Stimulated activated CD4-positive, alpha-beta T cell treated with anti-CD3 and anti-CD28 coated beads, Interleukin-12 subunit alpha, Interleukin-12 subunit beta, amount 100 ng/mL, for 24 hours (primary cell): ENCODE results near the gene SARM1.
"Not testable (repeated sequence)": the region's sequence is repeated elsewhere in the genome, so short reads cannot be mapped to it uniquely, and the experiment has no call there.

ENCODE experiments used
- DNase-seq, 2 experiments: peaks; one replicate each; pipeline ENCODE4 v3.0.0-alpha.2; 2020; ENCODE audit warnings: low read depth in 2 of 2

SARM1 gene

GRCh38 chr17:28371245-28372202 lies at the start of gene SARM1:
Gene SARM1, plus strand, starts transcription at chr17:28371694. Its CDS starts 339 bp downstream, at chr17:28372033.
- peak; percentile 70 to 87 for DNase-seq

- no peak for DNase-seq
These were observed 47.2 kb upstream of the SARM1 start for GRCh38 chr17:28324267-28324745.

- DNase-seq = no peak
These were observed 46.7 kb upstream of the SARM1 start for GRCh38 chr17:28324781-28325180.

- no peak for DNase-seq
These were observed 46.3 kb upstream of the SARM1 start for GRCh38 chr17:28325211-28325610.

GRCh38 chr17:28326114-28326513 lies 45.4 kb upstream of the SARM1 start:
- DNase-seq = no peak

- DNase-seq = no peak
These were observed 44.4 kb upstream of the SARM1 start for GRCh38 chr17:28327031-28327607.

GRCh38 chr17:28327709-28328108 lies 43.8 kb upstream of the SARM1 start:
- DNase-seq = no peak

GRCh38 chr17:28328325-28328724 lies 43.2 kb upstream of the SARM1 start:
- no peak for DNase-seq

- no peak for DNase-seq
These were observed 40.8 kb upstream of the SARM1 start for GRCh38 chr17:28330671-28331070.

GRCh38 chr17:28331891-28332420 lies 39.5 kb upstream of the SARM1 start:
- DNase-seq = no peak

GRCh38 chr17:28333083-28333746 lies 38.3 kb upstream of the SARM1 start:
- DNase-seq = no peak

- no peak for DNase-seq
These were observed 37.3 kb upstream of the SARM1 start for GRCh38 chr17:28334171-28334570.

GRCh38 chr17:28334666-28335200 lies 36.8 kb upstream of the SARM1 start:
- no peak for DNase-seq

- peak; percentile 96 for DNase-seq
These were observed 36.1 kb upstream of the SARM1 start, which contains the start of the genes IFT20 and TNFAIP1 for GRCh38 chr17:28335201-28335958. Gene IFT20, minus strand, starts transcription at chr17:28335472. Its CDS starts 3,487 bp downstream, at chr17:28331985. Gene TNFAIP1, plus strand, starts transcription at chr17:28335761. Its CDS starts 3,761 bp downstream, at chr17:28339522.

- DNase-seq = no peak
These were observed 35.3 kb upstream of the SARM1 start for GRCh38 chr17:28335959-28336871.

GRCh38 chr17:28338056-28338768 lies 33.3 kb upstream of the SARM1 start:
- DNase-seq = no peak

- not testable (repeated sequence) for DNase-seq
These were observed 32.7 kb upstream of the SARM1 start for GRCh38 chr17:28338769-28339212.

- no peak for DNase-seq
These were observed 32.1 kb upstream of the SARM1 start for GRCh38 chr17:28339431-28339830.

GRCh38 chr17:28340374-28340773 lies 31.1 kb upstream of the SARM1 start:
- no peak for DNase-seq
